Upper lobe of left lung (tissue), 6 donors: ENCODE results near the gene HEPN1. TPM values are rescaled to one million over a fixed set of nuclear protein-coding genes. Genes with fewer than 3 reads are reported as not detected.

Experiments used
- ATAC-seq, 2 donors: fragments of 200-7000 bp; cut with Tn5 transposase; one replicate each; pipeline ENCODE4 v1.9.1; 2022; ENCODE audit warnings: mild to moderate bottlenecking in 2 of 2, moderate library complexity in 2 of 2; ENCODE audit not compliant: low FRiP score in 2 of 2
- DNase-seq, 2 donors: peaks; one replicate each; pipeline ENCODE4 v3.0.0-alpha.2; 2019 to 2020
- H3K27ac ChIP-seq, 4 donors: fragments of 200-600 bp; sonication (generic); one replicate each; pipeline ENCODE4 v1.5.1; 2016 to 2019
- H3K27me3 ChIP-seq, 4 donors: fragments of 200-600 bp; sonication (generic); one replicate each; pipeline ENCODE4 v1.5.1; 2017 to 2019
- H3K36me3 ChIP-seq, 4 donors: fragments of 200-600 bp; sonication (generic); one replicate each; pipeline ENCODE4 v1.5.1; 2016 to 2019
- H3K4me1 ChIP-seq, 4 donors: fragments of 200-600 bp; sonication (generic); one replicate each; pipeline ENCODE4 v1.5.1; 2018 to 2019
- H3K4me3 ChIP-seq, 4 donors: fragments of 200-600 bp; sonication (generic); one replicate each; pipeline ENCODE4 v1.5.1; 2017 to 2019; ENCODE audit warnings: mild to moderate bottlenecking in 2 of 4, moderate library complexity in 1 of 4
- H3K9me3 ChIP-seq, 4 donors: fragments of 200-600 bp; sonication (generic); one replicate each; pipeline ENCODE4 v1.5.1; 2018 to 2019
- EP300 ChIP-seq, 4 donors: sonication (generic); formaldehyde crosslinking; IDR thresholded peaks; one replicate each; pipeline ENCODE4 v1.5.1; 2017; ENCODE audit warnings: antibody characterized with exemption in 4 of 4, control low read depth in 2 of 4
- POLR2A ChIP-seq, 4 donors: fragments of 450-650 bp; IDR thresholded peaks; one replicate each; pipeline ENCODE4 v1.5.1; 2016 to 2017; ENCODE audit warnings: antibody characterized with exemption in 4 of 4, mild to moderate bottlenecking in 2 of 4
- POLR2AphosphoS5 ChIP-seq, 2 donors: sonication (generic); formaldehyde crosslinking; IDR thresholded peaks; one replicate each; pipeline ENCODE4 v1.5.1; 2017; ENCODE audit warnings: antibody characterized with exemption in 2 of 2
- WGBS, 2 donors: methylation state at CpG; one replicate each; pipeline ENCODE4 v1.1.5; 2017 to 2018; 5-methylcytosine and 5-hydroxymethylcytosine counted together
- total RNA-seq, 6 donors: library from RNA; depleted of rRNA in 4 of 6; stranded (reverse); fragments of >200 nt in 4 of 6; gene quantifications; one replicate each; pipeline versions ENCODE4 v1.1.0 to v1.2.1, GENCODE V29; 2016 to 2021
- TF ChIP-seq, protein P1 (sequence below), 6 experiments: fragments of 450-650 bp in 4 of 6; fragments of 200-600 bp in 2 of 6; sonication (generic) in 2 of 6; IDR thresholded peaks; one replicate each; pipeline ENCODE4 v1.5.1; 2016 to 2019; ENCODE audit warnings: antibody characterized with exemption in 6 of 6
- donor health status: DM: no; HTN: no; CAD: no; lungs with moderate emphysema.
- donor health status: DM: no; HTN: yes; CAD: no; lungs with severe emphysema.

HEPN1 gene
- total RNA-seq, 6 donors from 2014 or later: not detected

DNA sequence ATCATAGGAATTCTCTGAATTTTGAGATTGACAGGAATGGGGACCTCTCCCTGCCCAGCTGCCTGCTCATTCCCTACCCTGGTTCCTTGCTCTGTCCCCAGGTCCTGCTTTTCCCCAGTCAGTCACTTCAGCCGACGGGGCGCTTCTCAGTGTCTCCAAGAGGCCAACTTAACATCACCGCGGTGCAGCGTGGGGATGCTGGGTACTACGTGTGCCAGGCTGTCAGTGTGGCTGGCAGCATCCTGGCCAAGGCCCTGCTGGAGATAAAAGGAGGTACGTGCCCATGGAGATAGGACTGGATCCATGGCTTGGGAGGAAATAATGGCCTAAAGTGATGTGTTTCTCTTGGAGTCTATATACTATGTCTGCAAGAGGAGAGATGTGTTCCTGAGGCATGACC, 46.8 kb upstream of the HEPN1 start:
- TF ChIP-seq EP300 (IDR thresholded peaks at IDR 0.05) (no peak), POLR2AphosphoS5 (IDR thresholded peaks at IDR 0.05) (no peak), POLR2A (IDR thresholded peaks at IDR 0.05) (no peak)
- TF ChIP-seq, protein P1, sequence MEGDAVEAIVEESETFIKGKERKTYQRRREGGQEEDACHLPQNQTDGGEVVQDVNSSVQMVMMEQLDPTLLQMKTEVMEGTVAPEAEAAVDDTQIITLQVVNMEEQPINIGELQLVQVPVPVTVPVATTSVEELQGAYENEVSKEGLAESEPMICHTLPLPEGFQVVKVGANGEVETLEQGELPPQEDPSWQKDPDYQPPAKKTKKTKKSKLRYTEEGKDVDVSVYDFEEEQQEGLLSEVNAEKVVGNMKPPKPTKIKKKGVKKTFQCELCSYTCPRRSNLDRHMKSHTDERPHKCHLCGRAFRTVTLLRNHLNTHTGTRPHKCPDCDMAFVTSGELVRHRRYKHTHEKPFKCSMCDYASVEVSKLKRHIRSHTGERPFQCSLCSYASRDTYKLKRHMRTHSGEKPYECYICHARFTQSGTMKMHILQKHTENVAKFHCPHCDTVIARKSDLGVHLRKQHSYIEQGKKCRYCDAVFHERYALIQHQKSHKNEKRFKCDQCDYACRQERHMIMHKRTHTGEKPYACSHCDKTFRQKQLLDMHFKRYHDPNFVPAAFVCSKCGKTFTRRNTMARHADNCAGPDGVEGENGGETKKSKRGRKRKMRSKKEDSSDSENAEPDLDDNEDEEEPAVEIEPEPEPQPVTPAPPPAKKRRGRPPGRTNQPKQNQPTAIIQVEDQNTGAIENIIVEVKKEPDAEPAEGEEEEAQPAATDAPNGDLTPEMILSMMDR (IDR thresholded peaks at IDR 0.05): no peak
- Histone ChIP-seq H3K4me3 (no peak overlapping the region), H3K36me3 (no peaks in the 10 kb centered on the region), H3K9me3 (no peaks in the 10 kb centered on the region), H3K4me1 (peaks cover 26 to 37% (median 30%) of the 10 kb centered on the region in 4 donors), H3K27me3 (peaks cover 0 to 29% (median 16%) of the 10 kb centered on the region in 4 donors), H3K27ac (no peak overlapping the region)
- ATAC-seq (no peak), DNase-seq (no peak)
- 39 to 67% methylated on average over 8 of the region's 8 CpGs for WGBS, 2 donors

DNA sequence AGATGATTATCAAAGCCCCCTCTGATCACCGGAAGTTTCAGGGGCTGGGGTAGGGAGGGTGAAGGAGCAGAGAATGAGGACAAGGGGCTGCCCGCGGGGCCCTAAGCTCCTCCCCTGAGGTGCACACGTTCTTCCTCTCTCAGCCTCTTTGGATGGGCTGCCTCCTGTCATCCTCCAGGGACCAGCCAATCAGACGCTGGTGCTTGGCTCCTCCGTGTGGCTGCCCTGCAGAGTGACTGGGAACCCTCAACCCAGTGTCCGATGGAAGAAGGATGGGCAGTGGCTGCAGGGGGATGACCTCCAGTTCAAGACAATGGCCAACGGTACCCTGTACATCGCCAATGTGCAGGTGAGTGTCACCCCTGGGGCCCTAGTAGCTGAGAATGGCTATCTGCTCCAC, 46.3 kb upstream of the HEPN1 start:
- H3K36me3 ChIP-seq: no peaks in the 10 kb centered on the region
- H3K9me3 ChIP-seq: no peaks in the 10 kb centered on the region
- H3K4me3 ChIP-seq: no peak overlapping the region
- DNase-seq: no peak
- ATAC-seq: no peak
- peaks cover 27 to 36% (median 29%) of the 10 kb centered on the region in 4 donors for H3K4me1 ChIP-seq
- 29 to 30% methylated on average over 9 of the region's 9 CpGs for WGBS, 2 donors
- H3K27ac ChIP-seq: no peak overlapping the region
- TF ChIP-seq POLR2A (IDR thresholded peaks at IDR 0.05) (no peak), POLR2AphosphoS5 (IDR thresholded peaks at IDR 0.05) (no peak), EP300 (IDR thresholded peaks at IDR 0.05) (no peak)
- TF ChIP-seq, protein P1 (IDR thresholded peaks at IDR 0.05): no peak
- H3K27me3 ChIP-seq: peaks cover 0 to 27% (median 16%) of the 10 kb centered on the region in 4 donors

GRCh38 chr11:124873951-124874350, 45.1 kb upstream of the HEPN1 start:
- Histone ChIP-seq H3K27me3 (peaks cover 0 to 17% (median 6%) of the 10 kb centered on the region in 4 donors), H3K36me3 (no peaks in the 10 kb centered on the region), H3K4me1 (peaks cover 21 to 33% (median 23%) of the 10 kb centered on the region in 4 donors), H3K27ac (no peak overlapping the region), H3K9me3 (no peaks in the 10 kb centered on the region), H3K4me3 (no peak overlapping the region)
- TF ChIP-seq, protein P1 (IDR thresholded peaks at IDR 0.05): no peak
- TF ChIP-seq EP300 (IDR thresholded peaks at IDR 0.05): no peak
- no peak for TF ChIP-seq POLR2AphosphoS5 (IDR thresholded peaks at IDR 0.05)
- no peak for ATAC-seq
- DNase-seq: peak in 1 of 2 donors; percentile 18
- WGBS, 2 donors: 83 to 100% methylated on average over 4 to 8 of the region's 8 CpGs

- peaks cover 0 to 11% (median 3%) of the 10 kb centered on the region in 4 donors for H3K27me3 ChIP-seq
- no peak overlapping the region for H3K4me3 ChIP-seq
- TF ChIP-seq EP300 (IDR thresholded peaks at IDR 0.05) (no peak), POLR2AphosphoS5 (IDR thresholded peaks at IDR 0.05) (no peak), POLR2A (IDR thresholded peaks at IDR 0.05) (no peak)
- TF ChIP-seq, protein P1 (IDR thresholded peaks at IDR 0.05): no peak
Observed at GRCh38 chr11:124874571-124875255, 44.3 kb upstream of the HEPN1 start.

DNA sequence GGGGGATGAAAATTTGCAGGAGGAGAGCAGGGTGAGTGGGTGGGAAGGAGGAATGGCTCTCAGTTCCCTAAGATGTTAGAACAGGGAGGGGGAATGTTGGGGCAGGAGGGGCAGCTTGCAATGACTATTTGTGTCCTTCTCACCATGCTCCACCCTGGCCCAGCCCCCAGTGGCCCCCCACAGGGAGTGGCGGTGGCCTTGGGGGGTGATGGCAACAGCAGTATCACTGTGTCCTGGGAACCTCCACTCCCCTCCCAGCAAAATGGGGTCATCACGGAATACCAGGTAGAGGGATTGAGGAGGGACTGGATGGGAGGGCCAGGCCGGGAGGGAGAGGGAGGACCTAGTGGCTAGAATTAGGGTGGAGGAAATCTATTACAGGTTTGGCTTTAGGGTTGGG, 43.6 kb upstream of the HEPN1 start:
- Histone ChIP-seq H3K27ac (no peak overlapping the region), H3K4me1 (peaks cover 16 to 28% (median 23%) of the 10 kb centered on the region in 4 donors), H3K4me3 (peak overlapping the region in 1 of 4 donors; percentile 65), H3K9me3 (no peaks in the 10 kb centered on the region), H3K36me3 (no peaks in the 10 kb centered on the region), H3K27me3 (peaks cover 0 to 4% (median under 1%) of the 10 kb centered on the region in 4 donors)
- TF ChIP-seq POLR2AphosphoS5 (IDR thresholded peaks at IDR 0.05): no peak
- DNase-seq (no peak), ATAC-seq (no peak)
- WGBS, 2 donors: 57 to 66% methylated on average over 3 of the region's 3 CpGs

More at GRCh38 chr11:124874571-124875255, 44.3 kb upstream of the HEPN1 start:
- Histone ChIP-seq H3K9me3 (no peaks in the 10 kb centered on the region), H3K4me1 (peaks cover 16 to 28% (median 22%) of the 10 kb centered on the region in 4 donors), H3K36me3 (no peaks in the 10 kb centered on the region), H3K27ac (no peak overlapping the region)
- WGBS, 2 donors: 79 to 91% methylated on average over 5 to 7 of the region's 7 CpGs
- no peak for ATAC-seq
- no peak for DNase-seq
